ENCODE measurements around the gene FBRSL1.
"Not testable (repeated sequence)": the region's sequence is repeated elsewhere in the genome, so short reads cannot be mapped to it uniquely, and the experiment has no call there.

FBRSL1 gene

DNA sequence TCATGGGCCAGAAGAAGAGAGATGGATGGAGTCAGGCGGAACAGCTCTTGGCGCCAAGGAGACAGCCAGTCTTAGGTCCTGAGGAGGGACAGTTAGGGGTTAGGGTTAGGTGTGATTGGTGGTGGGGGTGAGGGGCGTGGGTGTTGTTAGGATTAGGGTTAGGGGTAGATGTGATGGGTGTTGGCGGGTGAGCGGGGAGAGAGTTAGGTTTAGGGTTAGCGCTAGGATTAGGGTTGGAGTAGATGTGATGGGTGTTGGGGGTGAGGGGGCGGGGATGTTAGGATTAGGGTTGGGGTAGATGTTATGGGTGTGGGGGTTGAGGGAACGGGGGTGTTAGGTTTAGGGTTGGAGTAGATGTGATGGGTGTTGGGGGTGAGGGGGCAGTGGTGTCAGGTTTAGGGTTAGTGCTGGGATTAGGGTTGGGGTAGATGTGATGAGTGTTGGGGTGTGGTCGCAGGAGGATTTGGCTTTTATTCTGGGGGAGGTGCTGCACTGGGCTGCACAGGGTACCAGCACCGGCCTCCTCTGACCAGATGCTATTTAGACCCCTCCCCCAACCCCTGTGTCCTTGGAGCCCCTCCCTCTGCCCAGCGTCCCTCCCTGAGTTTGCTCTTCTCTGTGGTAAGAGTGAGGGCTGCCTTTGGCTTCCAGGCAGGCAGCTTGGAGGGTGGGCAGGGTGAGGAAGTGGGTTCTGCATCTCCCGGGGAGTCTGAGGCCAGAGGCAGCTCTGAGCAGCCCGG, 35.6 kb upstream of the FBRSL1 start:
- no peak for DNase-seq

DNA sequence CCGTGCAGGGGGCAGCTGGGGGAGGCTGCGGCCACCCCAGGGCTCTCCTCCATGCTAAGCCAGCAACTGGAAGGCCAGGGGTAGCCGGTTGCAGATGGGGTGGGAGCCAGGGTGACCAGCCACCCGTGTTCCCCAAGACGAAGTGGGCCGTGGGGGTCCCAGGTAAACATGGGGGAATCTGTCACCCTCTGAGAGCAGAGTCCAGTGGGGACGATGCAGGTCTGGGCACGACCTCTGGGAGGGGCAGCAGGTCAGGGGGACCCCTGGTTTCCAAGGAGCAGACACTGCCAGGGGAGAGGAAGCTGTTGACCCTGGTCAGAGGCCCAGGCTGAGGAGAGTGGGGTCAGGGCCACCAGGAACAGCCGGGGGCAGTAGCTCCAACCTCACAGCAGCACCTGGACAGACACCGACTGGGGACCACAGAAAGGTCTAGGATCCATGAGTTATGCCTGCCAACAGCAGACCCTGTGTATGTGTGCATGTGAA, 35.0 kb upstream of the FBRSL1 start:
- no peak for DNase-seq

DNA sequence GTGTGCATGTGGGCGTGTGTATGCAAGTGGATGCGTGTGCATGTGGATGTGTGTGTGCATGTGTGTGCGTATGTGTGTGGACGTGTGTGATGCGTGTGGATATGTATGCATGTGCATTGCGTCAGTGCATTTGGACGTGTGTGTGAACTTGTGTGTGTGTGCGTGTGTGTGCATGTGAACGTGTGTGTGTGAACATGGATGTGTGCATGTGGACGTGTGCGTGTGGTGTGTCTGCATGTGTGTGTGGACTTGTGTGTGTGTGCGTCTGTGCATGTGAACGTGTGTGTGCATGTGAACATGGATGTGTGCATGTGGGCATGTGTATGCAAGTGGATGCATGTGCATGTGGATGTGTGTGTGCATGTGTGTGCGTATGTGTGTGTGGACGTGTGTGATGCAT, 34.4 kb upstream of the FBRSL1 start:
- DNase-seq, result no peak

DNA sequence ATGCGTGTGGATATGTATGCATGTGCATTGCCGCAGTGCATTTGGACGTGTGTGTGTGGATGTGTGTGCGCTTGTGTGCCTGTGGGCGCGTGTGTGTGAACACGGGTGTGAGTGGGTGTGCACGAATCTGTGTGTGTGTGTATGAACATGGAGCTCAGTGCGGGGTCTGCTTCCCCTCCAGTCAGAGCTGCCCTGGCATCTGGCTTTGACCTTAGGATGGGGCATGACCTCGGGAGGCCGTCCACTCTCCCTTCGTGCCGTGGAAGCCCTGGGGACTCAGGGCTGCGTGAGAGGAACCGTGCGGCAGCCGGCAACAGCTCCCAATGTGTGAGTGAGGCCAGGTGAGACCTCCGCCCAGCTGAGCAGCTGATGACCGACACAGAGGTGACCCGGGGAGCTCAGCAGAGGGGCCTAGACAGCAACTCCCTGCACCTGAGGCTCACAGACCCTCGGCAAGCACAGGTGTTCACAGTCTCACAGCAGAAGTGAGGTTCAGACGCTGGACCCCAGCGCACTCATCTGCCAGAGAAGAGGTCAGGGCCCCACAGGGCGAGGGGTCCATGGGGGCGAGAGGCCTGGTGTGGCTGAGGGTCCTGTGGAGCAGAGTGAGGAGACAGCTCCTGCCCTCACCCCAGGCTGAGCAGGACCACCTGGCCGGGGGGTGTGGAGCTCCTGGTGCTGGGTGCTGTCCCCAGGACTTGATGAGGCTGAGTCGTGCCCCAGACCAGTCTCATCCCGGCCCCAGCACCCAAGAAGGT, 33.6 kb upstream of the FBRSL1 start:
- no peak for DNase-seq

DNA sequence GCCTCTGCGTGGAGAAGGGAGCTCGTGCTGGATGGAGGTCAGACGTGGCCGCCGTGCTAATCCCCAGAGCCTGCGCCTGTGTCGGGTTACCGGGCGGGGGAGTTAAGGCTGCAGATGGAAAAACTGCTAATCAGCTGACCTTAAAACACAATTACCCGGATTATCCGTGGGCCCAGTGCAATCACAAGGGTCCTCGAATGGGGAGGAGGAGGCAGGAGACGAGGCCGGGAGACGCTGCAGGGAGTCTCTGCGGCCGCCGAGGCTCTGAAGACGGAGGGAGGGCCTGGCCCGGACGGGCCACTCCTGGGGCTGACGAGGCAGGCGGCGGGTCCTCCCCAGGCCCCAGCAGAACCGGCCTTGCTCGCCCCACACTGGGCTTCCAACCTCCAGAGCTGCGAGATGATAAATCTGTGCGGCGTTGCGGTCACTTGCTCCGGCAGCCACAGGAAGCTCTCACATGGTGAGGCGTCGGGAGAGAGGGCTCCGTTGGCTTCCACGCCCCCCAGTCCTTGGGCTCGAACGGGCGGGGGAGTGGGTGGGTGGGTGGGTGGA, 32.9 kb upstream of the FBRSL1 start:
- DNase-seq, result no peak

DNA sequence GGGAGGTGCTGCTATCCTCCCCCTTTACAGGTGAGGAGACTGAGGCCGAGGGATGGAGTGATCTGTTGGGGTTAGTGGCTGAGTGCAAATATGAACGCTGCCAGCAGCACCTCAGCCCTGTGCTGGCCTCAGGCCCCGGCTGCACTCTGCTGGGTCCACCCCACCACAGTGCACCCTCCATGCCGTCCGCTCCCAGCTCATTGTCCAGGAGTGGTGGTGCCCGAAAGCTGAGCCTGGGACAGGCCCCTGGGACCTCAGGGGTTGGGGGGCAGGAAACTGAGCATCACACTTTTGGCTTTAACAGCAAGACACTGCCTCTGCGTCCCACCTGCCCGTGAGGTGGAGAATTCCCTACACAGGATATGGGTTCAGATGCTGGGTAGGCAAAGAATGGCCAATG, 31.5 kb upstream of the FBRSL1 start:
- DNase-seq, result no peak

DNA sequence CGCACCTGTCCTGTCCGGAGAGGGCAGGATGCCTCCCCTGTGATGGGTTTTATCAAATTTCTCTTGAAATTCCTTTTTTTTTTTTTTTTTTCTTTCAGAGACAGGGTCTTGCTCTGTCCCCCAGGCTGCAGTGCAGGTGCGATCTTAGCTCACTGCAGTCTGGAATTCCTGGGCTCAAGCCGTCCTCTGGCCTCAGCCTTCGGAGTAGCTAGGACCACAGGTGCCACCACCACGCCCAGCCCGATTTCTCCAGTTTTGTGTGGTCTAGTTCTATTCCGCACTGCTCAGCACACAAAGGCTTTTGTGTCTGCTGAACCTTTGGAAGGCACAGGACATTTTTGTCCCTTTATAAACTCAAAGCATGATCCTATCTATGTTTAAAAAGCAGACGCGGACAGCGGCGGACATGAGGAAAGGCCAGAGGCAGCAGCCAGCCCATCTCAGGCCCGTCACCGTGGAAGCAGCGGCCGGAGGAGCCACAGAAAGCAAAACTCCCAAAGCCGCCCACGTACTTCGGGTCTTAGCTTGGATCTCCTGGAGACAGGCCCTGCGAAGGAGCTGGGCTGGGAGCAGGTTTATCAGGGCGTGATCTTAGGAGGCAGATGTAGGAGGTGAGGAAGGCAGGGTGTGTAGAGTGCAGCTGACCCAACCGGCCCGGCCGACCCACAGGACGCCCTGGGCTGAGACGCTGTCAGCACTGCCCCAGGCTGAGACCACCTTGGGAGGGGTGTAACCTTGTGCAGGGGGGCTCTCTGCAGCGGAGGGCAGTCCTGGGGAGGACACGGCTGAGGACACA, 30.9 kb upstream of the FBRSL1 start:
- no peak for DNase-seq

DNA sequence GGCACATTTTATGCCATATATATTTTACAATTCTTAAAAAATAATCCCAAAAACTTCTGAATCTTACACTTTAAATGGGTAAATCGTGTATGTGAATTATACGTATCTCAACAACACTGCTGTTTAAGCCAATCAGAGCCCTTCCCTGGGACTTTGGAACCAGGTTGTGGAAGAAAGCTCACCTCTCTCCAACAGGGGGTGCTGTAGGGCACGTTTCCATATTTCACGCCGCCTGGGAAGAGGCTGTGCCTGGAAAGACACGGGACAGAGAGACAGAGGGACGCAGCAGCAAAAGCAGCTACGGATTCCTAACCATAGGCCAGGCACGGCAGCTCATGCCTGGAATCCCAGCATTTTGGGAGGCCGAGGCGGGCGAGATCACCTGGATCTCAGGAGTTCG, 29.4 kb upstream of the FBRSL1 start:
- no peak for DNase-seq

DNA sequence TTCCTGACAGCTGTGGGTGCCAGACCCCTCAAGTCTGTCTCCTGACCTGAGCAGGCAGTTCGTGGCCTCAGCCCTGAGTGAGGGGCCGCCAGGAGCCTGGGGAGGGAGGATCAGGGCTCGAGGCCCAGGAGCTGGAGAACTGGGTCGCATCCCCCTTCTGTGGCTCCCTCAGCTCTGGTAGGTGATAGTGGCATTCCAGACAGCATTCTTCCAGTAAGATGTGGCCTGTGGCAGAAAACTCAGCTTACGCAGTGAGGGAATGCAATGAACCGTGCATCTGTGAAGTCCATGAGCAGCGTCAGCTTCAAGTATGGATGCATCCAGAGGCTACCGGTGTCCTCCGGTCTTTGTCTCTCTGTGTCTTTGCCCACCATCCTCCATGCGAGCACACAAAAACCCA, 28.4 kb upstream of the FBRSL1 start:
- DNase-seq, result no peak

DNA sequence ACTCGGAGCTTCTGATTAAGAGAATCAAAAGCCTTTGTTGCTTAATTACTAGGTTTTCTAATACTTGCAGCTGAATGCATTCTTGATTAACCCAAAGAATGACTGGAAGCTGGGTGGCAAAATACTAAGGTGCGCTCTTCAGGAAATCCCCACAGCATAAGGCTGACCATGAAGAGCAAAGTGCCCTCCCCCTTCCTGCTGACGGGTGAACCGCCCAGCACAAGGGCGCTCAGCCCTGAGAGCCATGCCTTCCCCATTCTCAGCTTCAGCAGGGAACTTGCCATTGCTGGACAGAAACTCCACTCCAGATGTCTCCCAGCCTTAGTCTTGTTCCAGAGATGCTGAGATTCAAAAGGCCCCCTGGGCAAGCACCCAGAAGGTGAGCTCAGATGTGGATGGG, 27.2 kb upstream of the FBRSL1 start:
- DNase-seq, result no peak

DNA sequence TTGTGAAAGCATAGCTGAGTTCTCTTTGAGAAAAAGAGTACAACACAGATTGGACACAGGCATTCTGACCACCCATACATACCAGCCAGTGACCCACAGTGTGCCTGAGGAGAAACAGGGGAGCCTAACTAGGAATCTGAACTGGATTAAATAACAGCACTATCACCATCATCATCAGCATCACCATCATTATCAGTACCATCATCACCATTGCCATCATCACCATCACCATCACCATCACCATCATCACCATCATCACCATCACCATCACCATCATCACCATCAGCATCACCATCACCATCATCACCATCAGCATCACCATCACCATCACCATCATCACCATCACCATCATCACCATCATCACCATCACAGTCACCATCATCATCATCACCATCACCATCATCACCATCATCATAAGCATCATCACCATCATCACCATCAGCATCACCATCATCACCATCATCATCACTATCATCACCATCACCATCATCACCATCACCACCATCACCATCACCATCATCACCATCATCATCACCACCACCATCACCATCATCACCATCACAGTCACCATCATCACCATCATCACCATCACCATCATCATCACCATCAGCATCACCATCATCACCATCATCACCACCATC, 26.5 kb upstream of the FBRSL1 start:
- not testable (repeated sequence) for DNase-seq

DNA sequence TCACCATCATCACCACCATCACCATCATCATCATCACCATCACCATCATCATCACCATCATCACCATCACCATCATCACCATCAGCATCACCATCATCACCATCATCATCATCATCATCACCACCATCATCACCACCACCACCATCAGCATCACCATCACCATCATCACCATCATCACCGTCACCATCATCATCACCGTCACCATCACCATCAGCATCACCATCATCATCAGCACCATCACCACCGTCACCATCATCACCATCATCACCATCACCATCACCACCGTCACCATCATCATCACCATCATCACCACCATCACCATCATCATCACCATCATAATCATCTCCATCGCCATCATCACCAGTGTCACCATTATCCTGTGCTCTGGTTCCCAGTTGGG, 25.6 kb upstream of the FBRSL1 start:
- DNase-seq, result not testable (repeated sequence)

DNA sequence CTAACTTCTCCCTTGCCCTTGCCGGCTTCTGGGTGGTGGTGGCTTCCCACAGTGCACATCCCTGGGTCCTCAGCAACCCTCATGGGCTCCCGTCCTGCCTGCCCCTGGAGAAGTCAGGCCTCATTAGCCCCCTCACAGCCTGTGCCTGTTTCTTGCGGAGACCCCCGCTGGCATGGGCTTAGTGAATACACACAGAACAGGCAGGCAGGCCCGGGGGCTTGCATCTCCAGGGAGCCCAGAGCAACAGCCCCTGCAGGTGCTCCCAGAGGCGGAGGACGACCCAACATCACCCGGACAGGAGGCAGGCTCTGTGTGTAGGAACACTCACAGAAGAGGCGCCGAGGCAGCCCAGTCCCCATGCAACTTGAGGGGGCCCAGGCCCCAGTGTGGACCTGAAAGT, 25.1 kb upstream of the FBRSL1 start:
- no peak for DNase-seq

DNA sequence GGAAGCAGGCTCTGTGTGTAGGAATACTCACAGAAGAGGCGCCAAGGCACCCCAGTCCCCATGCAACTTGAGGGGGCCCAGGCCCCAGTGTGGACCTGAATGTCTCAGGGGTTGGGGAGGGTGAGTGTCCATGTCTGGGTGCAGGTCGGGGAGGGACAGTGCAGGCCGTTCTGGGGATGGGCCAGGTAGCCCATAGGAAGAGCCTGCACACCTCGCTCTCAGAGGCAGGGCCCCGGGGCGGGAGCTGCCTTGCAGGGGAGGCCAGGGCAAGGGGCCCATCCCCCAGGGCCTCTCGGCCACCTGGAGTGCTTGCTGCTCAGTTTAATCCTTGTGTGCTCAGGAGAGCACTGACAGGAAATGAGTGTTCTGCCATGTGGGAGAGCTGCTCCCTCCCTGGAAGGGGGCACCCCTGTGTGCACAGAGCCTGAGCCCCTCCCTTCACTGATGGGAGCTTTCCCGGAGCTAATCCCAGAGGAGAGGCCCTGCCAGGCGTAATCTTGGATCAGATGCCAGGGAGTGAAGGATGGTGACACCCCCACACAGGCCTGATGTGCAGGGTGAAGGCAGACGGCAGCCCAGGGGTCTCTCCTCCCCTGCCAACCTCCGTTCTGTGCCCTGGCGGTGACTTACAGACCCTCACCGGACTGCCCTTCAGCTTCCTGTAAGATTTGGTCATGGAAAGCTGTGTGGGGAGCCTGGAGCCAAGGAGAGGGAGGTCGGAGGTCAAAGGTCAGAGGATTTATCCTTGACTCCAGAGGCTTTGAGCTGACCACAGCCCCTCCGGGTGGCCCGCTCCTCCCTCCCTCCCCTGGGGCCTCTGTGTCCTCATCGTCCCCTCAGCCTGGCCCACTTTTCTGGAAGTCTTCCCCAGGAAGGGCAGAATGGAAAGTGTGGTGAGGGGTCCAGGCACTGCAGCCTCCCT, 24.4 kb upstream of the FBRSL1 start:
- DNase-seq, result no peak

DNA sequence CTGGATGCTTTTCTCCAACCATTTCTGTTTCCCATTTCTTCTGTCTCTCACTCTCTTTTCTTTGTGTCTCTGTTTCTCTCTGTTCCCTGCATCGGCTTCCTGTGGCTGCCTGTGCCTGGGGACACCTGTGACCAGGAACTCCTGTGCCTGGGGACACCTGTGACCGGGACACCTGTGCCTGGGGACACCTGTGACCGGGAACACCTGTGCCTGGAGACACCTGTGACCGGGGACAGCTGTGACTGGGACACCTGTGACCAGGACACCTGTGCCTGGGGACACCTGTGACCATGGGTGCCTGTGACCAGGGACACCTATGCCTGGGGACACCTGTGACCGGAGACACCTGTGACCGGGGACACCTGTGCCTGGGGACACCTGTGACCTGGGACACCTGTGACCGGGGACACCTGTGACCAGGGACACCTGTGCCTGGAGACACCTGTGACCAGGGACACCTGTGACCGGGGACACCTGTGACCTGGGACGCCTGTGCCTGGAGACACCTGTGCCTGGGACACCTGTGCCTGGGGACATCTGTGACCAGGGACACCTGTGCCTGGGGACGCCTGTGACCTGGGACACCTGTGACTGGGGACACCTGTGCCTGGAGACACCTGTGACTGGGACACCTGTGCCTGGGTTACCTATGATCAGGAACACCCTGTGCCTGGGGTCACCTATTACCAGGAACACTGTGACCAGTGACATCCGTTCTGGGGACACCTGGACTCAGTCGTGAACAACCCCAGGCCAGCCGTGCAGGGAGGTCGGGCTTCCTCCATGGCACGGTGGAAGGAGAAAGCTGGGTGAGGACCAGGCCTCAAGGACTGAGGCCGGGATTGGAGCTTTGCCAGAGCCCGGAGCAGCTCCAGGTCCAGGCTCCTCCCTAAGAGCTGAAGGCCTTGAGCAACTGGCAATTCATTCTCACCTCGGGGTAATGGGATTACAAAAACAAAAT, 23.4 kb upstream of the FBRSL1 start:
- DNase-seq, result no peak

DNA sequence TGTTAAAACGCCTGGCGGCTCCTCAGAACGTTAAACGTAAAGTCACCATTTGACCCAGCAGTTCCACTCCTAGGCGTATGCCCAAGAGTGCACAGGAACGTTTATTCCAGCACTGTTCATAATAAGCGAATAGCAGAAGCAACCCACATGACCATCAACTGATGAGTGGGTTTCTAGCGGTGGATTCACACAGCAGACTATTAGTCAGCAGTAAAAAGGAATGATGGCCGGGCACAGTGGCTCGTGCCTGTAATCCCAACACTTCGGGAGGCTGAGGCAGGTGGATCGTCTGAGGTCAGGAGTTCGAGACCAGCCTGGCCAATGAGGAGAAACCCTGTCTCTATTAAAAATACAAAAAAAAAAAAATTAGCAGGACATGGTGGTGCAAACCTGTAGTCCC, 22.4 kb upstream of the FBRSL1 start:
- no peak for DNase-seq

DNA sequence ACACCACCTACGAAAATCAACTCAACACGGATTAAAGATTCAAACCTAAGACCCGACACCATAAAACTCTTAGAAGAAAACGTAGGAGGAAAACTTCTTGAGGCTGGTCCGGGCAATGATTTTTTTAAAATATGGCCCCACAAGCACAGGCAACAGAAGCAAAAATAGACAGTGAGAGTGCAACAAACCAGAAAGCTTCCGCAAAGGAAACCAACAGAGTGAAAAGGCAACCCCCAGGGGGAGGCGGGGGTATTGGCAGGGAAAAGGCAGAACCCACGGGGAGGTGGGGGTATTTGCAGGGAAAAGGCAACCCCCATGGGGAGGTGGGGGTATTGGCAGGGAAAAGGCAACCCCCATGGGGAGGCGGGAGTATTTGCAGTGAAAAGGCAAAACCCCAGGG, 20.5 kb upstream of the FBRSL1 start:
- no peak for DNase-seq

DNA sequence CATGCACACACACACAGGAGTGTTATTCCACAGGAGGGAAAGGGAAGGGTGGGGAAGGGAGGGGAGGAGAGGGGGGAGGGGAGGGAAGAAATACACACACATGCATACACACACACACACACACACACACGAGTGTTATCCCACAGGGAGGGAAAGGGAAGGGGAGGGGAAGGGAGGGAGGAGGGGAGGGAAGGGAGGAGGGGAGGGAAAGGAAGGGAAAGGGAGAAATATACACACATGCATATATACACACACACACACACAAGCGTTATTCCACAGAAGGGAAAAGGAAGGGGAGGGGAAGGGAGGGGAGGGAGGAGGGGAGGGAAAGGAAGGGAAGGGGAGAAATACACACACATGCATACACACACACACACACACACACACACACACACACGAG, 19.6 kb upstream of the FBRSL1 start:
- no peak for DNase-seq

DNA sequence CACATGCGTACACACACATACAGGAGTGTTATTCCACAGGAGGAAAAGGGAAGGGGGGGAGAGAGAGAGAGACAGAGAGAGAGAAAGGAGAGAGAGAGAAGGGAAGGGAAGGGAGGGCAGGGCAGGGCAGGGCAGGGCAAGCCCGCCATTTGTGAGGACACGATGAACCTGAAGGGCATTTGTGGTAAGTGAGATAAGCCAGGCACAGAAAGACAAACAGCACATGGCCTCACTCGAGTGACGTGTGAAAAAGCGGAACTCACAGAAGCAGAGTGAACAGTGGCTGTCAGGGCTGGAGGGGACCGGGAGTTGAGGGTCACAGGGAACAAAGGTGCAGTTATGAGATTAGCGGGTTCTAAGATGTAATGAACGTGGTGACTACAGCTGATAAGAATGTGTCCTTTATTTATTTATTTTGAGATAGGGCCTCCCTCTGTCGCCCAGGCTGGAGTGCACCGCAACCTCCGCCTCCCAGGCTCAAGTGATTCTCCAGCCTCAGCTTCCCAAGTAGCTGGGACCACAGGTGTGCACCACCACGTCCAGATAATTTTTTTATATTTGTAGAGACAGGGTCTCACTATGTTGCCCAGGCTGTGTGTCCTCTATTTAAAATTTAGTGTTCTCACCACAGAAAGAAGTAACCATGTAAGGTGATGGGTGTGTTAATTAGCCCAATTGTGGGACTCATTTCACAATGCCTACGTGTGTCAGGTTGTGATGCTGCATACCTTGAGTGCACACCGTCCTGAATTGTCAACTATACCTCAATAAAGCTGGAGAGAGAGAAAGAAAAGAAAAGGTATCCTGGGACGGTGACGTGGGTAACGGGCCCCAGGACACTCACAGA, 18.7 kb upstream of the FBRSL1 start:
- DNase-seq, result no peak

DNA sequence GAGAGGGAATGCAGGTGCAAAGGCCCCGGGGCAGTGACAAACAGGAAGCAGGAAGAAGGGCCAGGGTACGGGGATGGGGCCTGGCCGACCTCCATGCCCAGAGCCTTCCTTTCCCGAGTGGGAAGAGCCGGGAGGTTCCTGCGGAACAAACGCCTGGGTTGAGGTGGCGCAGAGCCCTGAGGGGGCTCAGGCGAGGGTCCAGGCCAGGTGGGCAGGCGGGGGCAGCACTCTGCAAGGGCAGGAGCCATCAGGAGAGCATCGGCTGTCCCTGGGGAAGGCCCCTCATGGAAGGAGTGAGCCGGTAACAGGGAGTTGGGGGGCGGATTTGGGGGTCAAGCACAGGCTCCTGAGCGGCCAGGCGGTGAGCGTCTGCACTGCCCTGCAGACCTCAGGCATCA, 18.1 kb upstream of the FBRSL1 start:
- DNase-seq, result no peak
